Colonic mucosa (tissue), 4 donors: ENCODE data around the gene MST1. TPM values are rescaled to one million over a fixed set of nuclear protein-coding genes. Genes with fewer than 3 reads are reported as not detected.
A peak's percentile ranks its signal among the peaks of the same experiment; 100 is the strongest.

Experiments
- DNase-seq: peaks from one replicate; pipeline ENCODE4 v3.0.0-alpha.2; 2020
- H3K27ac ChIP-seq: fragments of 200-600 bp; one replicate; pipeline ENCODE4 v1.8.0; 2021
- H3K27me3 ChIP-seq: fragments of 200-600 bp; one replicate; pipeline ENCODE4 v1.8.0; 2021
- H3K36me3 ChIP-seq: fragments of 200-600 bp; one replicate; pipeline ENCODE4 v1.8.0; 2021
- H3K4me1 ChIP-seq: fragments of 200-600 bp; one replicate; pipeline ENCODE4 v1.8.0; 2021; ENCODE audit warnings: mild to moderate bottlenecking
- H3K4me3 ChIP-seq: fragments of 200-600 bp; one replicate; pipeline ENCODE4 v1.8.0; 2021
- H3K9ac ChIP-seq, 2 donors: one replicate each; pipeline ENCODE4 v1.7.0; 2013; ENCODE audit warnings: control low read depth in 2 of 2, low read depth in 2 of 2, low read length in 2 of 2
- H3K9me3 ChIP-seq: fragments of 200-600 bp; one replicate; pipeline ENCODE4 v1.8.0; 2021
- intact Hi-C: fragments of 100-400 bp; cut with DNase I; formaldehyde crosslinking; loops from one replicate; pipeline ENCODE4 v1.14.1; 2022
- total RNA-seq, 2 donors: library from RNA; stranded (reverse); fragmentation: NEBNext Ultra II Directional in 1 of 2; extraction: Animal tissue kit (Norgen Biotek cat#: 25700) in 1 of 2; gene quantifications; one replicate each; pipeline ENCODE4 v1.2.1, GENCODE V29; 2021
- TF ChIP-seq, protein P1 (sequence below): fragments of 200-600 bp; IDR thresholded peaks from one replicate; pipeline ENCODE4 v1.8.0; 2022; ENCODE audit warnings: antibody characterized with exemption, mild to moderate bottlenecking
- donor health status: healthy.
- donor health status: DM: no; HTN: no; CAD: no.
- donor health status: DM: no; HTN: no; CAD: no.

The MST1 gene
- total RNA-seq, 2 donors from 2014 or later: 27.7 to 49.9 TPM

DNA sequence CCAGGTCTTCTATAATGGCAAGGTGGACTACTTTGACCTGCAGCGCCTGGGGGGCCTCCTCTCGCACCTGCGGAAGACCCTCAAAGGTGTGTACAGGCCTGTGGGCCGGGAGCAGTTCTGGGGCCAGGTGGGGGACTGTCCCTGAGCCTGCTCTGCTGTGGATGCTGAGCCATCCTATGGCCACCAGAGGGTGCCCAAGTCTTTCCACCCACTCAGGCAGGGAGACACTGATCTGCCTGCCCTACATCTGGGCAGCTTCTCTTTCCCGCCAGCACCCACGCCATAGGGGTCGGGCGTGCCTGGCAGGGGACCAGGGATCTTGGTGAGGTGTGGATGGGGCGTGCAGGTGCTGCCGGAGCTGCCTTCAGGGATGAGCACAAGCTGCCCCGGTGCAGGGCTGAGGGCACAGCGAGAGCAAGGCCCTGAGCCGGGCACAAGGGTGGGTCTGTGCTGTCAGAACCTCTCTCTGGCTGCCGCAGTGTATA lies 14.2 kb upstream of the MST1 start:
- Histone ChIP-seq H3K27me3 (no peaks in the 10 kb centered on the region), H3K36me3 (no peaks in the 10 kb centered on the region), H3K9me3 (no peaks in the 10 kb centered on the region), H3K27ac (no peak overlapping the region), H3K9ac (no peak overlapping the region), H3K4me3 (no peak overlapping the region), H3K4me1 (no peaks in the 10 kb centered on the region)
- intact Hi-C loops: loop anchor here (2.0 to 10.0 kb wide), 2 partner anchors 135 to 201 kb away; partner anchors contain the start of gene MST1R
- TF ChIP-seq, protein P1, sequence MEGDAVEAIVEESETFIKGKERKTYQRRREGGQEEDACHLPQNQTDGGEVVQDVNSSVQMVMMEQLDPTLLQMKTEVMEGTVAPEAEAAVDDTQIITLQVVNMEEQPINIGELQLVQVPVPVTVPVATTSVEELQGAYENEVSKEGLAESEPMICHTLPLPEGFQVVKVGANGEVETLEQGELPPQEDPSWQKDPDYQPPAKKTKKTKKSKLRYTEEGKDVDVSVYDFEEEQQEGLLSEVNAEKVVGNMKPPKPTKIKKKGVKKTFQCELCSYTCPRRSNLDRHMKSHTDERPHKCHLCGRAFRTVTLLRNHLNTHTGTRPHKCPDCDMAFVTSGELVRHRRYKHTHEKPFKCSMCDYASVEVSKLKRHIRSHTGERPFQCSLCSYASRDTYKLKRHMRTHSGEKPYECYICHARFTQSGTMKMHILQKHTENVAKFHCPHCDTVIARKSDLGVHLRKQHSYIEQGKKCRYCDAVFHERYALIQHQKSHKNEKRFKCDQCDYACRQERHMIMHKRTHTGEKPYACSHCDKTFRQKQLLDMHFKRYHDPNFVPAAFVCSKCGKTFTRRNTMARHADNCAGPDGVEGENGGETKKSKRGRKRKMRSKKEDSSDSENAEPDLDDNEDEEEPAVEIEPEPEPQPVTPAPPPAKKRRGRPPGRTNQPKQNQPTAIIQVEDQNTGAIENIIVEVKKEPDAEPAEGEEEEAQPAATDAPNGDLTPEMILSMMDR: peak; percentile 88
- DNase-seq: peak; percentile 65

DNA sequence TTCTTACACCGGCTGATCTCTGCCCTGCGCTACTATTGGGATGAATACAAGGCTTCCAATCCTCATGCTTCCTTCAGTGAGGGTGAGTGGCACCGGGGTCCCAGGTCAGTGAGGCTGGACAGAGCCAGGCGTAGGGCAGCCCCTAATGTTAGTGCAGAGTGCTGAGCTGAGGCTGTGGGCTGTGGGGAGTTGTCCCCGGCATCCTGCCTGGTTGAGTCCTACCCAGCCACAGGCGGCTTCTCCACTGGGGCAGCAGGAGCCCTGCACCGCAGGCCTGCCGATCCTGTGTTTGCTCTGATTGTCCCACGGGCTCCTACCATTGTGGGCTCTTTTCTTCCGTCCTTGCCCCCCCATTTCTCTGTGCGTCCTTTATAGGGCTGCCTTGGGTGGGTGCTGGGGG lies 13.4 kb upstream of the MST1 start:
- Histone ChIP-seq H3K9ac (no peak overlapping the region), H3K27me3 (no peaks in the 10 kb centered on the region), H3K4me3 (no peak overlapping the region), H3K9me3 (no peaks in the 10 kb centered on the region), H3K36me3 (peaks cover 5% of the 10 kb centered on the region), H3K4me1 (no peaks in the 10 kb centered on the region), H3K27ac (no peak overlapping the region)
- DNase-seq: no peak
- intact Hi-C loops: loop anchor here (2.0 to 10.0 kb wide), 2 partner anchors 136 to 202 kb away; partner anchors contain the start of gene MST1R
- TF ChIP-seq, protein P1: no peak

DNA sequence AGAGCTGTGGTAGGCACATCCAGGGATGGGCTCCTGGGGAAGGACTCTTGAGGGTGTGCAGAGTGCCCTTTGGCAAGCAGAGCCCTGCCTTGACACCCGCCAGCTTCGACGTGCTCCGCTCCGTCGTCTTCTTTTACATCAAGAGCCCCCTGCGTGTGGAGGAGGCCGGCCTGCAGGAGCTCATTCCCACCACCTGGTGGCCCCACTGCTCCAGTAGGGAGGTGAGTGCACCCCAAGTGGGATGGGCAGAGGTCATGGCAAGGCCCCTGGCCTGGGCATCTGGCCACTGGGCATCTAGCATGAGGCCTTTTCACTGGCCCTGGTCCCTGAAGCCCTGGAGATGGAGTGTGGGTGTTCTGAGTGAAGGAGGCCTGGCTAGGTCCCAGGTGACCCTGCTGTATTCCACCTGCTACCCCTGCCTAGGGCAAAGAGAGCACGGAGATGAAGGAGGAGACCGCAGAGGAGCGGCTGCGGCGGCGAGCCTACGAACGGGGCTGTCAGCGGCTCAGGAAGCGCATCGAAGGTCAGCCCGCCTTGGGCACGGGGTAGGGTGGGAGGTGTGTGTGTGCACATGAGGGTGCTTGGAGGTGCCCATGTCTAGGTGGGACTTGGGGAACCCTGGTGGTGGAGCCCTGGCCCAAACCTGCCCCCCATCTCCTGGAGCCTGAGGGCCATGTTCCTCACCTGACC lies 12.3 kb upstream of the MST1 start:
- Histone ChIP-seq H3K9me3 (no peaks in the 10 kb centered on the region), H3K9ac (no peak overlapping the region), H3K4me1 (no peaks in the 10 kb centered on the region), H3K27ac (no peak overlapping the region), H3K36me3 (peaks cover 5% of the 10 kb centered on the region), H3K4me3 (no peak overlapping the region), H3K27me3 (no peaks in the 10 kb centered on the region)
- TF ChIP-seq, protein P1: no peak
- DNase-seq: no peak
- intact Hi-C loops: loop anchor here (2.0 to 10.0 kb wide), 2 partner anchors 137 to 203 kb away; partner anchors contain the start of gene MST1R

DNA sequence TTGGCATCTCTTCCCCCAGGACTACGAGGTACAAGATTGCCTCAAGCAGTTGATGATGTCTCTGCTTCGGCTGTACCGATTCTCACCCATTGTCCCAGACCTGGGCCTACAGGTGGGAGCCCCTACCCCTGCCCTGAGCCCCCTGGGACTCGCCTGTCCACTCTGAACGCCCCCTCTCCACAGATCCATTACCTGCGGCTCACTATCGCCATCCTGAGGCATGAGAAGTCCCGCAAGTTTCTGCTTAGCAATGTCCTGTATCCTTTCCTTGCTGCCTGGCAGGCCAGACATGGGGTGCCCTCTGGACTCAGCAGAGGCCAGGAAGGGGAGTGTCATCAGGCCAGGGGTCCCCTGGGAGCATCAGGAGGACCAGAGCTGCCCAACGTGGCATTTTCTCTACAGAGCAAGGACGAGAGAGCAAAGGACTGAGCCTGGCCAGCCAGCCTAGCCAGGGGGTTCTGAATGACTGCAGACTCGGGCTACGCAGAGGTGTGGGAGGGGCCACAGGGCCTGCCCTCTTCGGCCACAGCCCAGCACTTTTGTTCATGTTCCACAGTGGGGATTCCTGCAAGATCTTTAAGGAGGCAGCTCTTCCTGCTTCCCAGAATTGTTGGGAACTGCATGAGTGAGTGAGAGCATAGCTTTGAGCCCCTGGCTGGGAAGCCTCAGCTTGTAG lies 11.3 kb upstream of the MST1 start:
- no peaks in the 10 kb centered on the region for H3K27me3 ChIP-seq
- TF ChIP-seq, protein P1: no peak
- H3K27ac ChIP-seq: no peak overlapping the region
- peaks cover 5% of the 10 kb centered on the region for H3K36me3 ChIP-seq
- no peak overlapping the region for H3K9ac ChIP-seq
- no peak overlapping the region for H3K4me3 ChIP-seq
- intact Hi-C loops: loop anchor here (10.0 kb wide), 1 partner anchor 204 kb away; the partner anchor contains the start of gene MST1R
- no peaks in the 10 kb centered on the region for H3K9me3 ChIP-seq
- no peaks in the 10 kb centered on the region for H3K4me1 ChIP-seq
- DNase-seq: no peak

DNA sequence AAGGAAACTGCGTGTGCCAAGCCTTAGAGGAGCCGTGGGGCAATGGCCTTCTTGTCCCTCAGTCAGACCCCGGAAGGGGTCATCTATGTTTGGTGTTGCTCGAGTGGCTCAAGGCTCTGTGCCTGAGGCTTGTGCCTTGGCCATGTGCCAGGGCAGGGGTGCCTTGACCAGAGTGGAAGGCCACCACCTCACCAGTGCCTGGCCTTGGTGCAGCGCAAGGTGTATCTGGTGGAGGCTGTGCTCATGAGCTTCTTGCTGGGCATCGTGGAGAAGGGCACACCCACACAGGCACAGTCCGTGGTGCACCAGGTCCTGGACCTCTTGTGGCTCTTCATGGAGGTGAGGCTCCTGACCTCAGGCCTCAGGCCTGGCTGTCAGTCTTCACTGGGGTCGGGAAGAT lies 10.7 kb upstream of the MST1 start:
- H3K36me3 ChIP-seq: peaks cover 5% of the 10 kb centered on the region
- no peak for DNase-seq
- H3K27me3 ChIP-seq: no peaks in the 10 kb centered on the region
- H3K4me3 ChIP-seq: no peak overlapping the region
- H3K9ac ChIP-seq: no peak overlapping the region
- no peak overlapping the region for H3K27ac ChIP-seq
- no peaks in the 10 kb centered on the region for H3K4me1 ChIP-seq
- TF ChIP-seq, protein P1: no peak
- H3K9me3 ChIP-seq: no peaks in the 10 kb centered on the region
- intact Hi-C loops: loop anchor here (10.0 kb wide), 1 partner anchor 205 kb away; the partner anchor contains the start of gene MST1R
